ENCODE results near the gene BICDL1. TPM values are rescaled to one million over a fixed set of nuclear protein-coding genes. Genes with fewer than 3 reads are reported as not detected.

The BICDL1 gene
- total RNA-seq, 1 donor from 2014 or later: 71.2 TPM

DNA sequence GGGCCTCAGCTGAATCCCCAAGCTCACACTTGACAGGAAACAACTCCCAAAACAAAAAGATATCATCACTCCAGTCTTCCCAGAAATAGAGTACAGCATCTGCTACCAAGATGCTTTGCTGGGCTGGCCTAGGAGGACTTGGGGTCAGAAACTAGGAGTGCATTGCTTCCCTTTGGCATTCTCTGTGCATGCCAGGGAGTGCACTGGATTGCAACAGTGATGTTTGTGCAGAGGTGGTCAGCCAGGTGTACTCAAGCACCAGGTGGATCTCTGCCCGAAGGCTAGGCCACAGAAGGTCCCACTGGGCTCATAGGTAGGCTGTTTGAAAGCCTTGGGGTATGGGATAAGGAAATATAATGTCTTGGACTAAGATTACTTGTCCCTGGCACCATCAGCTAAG lies 76.4 kb downstream of the BICDL1 start:
- H3K27me3 ChIP-seq: no peaks in the 10 kb centered on the region
- no peak overlapping the region for H3K4me3 ChIP-seq
- H3K9me3 ChIP-seq: no peaks in the 10 kb centered on the region
- no peak overlapping the region for H3K27ac ChIP-seq
- DNase-seq (ENCODE audit: extremely low spot score in 2 of 2): no peak
- H3K4me1 ChIP-seq: peaks cover 6% of the 10 kb centered on the region
- no peak for TF ChIP-seq POLR2A (IDR thresholded peaks at IDR 0.05)
- TF ChIP-seq POLR2AphosphoS5 (IDR thresholded peaks at IDR 0.05; ENCODE audit: insufficient read depth in 1 of 2, low read depth in 1 of 2): no peak
- TF ChIP-seq, protein P1, sequence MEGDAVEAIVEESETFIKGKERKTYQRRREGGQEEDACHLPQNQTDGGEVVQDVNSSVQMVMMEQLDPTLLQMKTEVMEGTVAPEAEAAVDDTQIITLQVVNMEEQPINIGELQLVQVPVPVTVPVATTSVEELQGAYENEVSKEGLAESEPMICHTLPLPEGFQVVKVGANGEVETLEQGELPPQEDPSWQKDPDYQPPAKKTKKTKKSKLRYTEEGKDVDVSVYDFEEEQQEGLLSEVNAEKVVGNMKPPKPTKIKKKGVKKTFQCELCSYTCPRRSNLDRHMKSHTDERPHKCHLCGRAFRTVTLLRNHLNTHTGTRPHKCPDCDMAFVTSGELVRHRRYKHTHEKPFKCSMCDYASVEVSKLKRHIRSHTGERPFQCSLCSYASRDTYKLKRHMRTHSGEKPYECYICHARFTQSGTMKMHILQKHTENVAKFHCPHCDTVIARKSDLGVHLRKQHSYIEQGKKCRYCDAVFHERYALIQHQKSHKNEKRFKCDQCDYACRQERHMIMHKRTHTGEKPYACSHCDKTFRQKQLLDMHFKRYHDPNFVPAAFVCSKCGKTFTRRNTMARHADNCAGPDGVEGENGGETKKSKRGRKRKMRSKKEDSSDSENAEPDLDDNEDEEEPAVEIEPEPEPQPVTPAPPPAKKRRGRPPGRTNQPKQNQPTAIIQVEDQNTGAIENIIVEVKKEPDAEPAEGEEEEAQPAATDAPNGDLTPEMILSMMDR (IDR thresholded peaks at IDR 0.05): no peak
- no peaks in the 10 kb centered on the region for H3K36me3 ChIP-seq
- intact Hi-C loops (cut with DNase I): no loop called here

DNA sequence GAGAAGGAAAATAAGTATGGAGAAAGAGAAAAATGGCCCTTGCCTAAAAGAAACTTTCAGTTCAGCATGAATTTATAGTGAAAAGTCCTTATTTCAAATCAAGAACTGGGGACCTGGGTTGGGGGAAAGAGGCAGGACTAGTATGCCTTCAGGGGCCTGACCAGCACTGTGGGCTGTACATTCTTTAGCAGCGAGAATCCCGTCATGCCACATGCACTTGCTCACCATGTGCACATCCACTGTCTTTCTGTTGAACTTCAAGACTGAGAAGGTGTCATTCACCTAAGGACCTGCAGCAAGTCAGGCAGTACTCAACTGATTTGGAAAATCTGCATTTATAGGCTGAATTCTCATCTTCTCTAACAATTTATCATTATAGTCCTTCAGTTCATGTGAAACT lies 77.3 kb downstream of the BICDL1 start:
- H3K27ac ChIP-seq: no peak overlapping the region
- no peaks in the 10 kb centered on the region for H3K9me3 ChIP-seq
- intact Hi-C loops (cut with DNase I): no loop called here
- DNase-seq (ENCODE audit: extremely low spot score in 2 of 2): no peak
- no peaks in the 10 kb centered on the region for H3K36me3 ChIP-seq
- no peak overlapping the region for H3K4me3 ChIP-seq
- no peaks in the 10 kb centered on the region for H3K27me3 ChIP-seq
- H3K4me1 ChIP-seq: peaks cover 5% of the 10 kb centered on the region
- no peak for TF ChIP-seq POLR2A (IDR thresholded peaks at IDR 0.05)
- no peak for TF ChIP-seq POLR2AphosphoS5 (IDR thresholded peaks at IDR 0.05; ENCODE audit: insufficient read depth in 1 of 2, low read depth in 1 of 2)
- TF ChIP-seq, protein P1 (IDR thresholded peaks at IDR 0.05): no peak

DNA sequence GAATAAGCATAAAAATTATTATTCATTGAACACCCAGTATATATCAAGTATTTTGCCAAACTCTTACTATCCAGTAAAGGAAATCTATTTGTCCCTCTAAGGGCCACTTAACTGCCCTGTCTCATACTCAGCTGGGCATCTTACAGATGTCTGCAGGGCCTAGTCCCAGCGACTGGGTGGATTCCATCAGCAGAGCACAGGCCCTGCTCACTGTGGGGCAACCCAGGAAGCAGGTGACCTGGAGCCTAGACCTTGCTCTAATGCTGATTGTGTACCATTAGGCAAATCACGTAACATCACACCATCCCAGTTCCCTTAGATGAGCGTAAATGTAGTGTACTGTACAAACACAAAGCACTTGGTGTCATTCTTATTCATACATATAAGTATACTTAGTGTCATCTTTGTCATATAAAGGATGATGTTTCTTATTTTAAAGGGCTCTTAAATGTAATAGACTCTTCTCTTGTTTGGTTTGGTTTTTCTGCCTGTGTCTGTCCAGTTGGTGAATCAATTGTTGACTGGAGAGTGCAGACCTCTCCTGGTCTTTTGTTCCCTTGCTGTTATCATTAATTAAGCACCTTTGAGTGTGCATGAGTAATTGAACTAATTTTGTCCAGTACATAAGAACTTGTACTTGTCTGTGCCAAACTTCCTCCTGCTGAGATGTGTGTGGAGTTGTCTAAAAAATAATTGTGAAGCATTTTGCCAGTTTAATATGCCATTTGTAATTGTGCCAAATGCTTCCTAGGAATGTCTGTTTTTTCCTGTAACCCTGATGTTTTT lies 78.2 kb downstream of the BICDL1 start:
- no peak overlapping the region for H3K4me3 ChIP-seq
- no peaks in the 10 kb centered on the region for H3K36me3 ChIP-seq
- intact Hi-C loops (cut with DNase I): no loop called here
- H3K4me1 ChIP-seq: no peaks in the 10 kb centered on the region
- DNase-seq (ENCODE audit: extremely low spot score in 2 of 2): no peak
- TF ChIP-seq POLR2A (IDR thresholded peaks at IDR 0.05) (no peak), POLR2AphosphoS5 (IDR thresholded peaks at IDR 0.05; ENCODE audit: insufficient read depth in 1 of 2, low read depth in 1 of 2) (no peak)
- TF ChIP-seq, protein P1 (IDR thresholded peaks at IDR 0.05): no peak
- no peaks in the 10 kb centered on the region for H3K27me3 ChIP-seq
- no peaks in the 10 kb centered on the region for H3K9me3 ChIP-seq
- no peak overlapping the region for H3K27ac ChIP-seq

DNA sequence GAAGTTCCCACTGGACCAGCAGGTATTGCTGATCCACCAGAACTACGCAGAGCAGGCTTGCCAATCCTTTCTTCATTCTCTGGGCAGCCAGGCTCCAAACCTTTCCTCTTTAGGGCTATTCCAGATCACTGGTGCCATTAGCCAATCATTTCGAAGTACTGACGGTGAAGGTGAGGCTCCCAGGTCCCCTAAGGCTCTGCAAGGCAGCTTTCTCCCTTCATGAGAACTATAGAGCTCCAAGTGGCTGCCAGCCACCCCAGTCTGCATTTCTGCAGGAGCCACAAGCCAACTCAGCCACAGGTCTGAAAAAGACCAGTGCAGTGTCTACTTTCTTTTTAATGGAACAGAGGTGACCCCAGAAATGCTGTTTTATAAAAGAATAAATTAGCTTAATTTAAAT lies 78.9 kb downstream of the BICDL1 start:
- H3K27ac ChIP-seq: no peak overlapping the region
- no peak overlapping the region for H3K4me3 ChIP-seq
- H3K27me3 ChIP-seq: no peaks in the 10 kb centered on the region
- intact Hi-C loops (cut with DNase I): no loop called here
- H3K4me1 ChIP-seq: no peaks in the 10 kb centered on the region
- no peak for DNase-seq (ENCODE audit: extremely low spot score in 2 of 2)
- no peaks in the 10 kb centered on the region for H3K36me3 ChIP-seq
- TF ChIP-seq POLR2A (IDR thresholded peaks at IDR 0.05): no peak
- TF ChIP-seq, protein P1 (IDR thresholded peaks at IDR 0.05): no peak
- TF ChIP-seq POLR2AphosphoS5 (IDR thresholded peaks at IDR 0.05; ENCODE audit: insufficient read depth in 1 of 2, low read depth in 1 of 2): no peak
- no peaks in the 10 kb centered on the region for H3K9me3 ChIP-seq

DNA sequence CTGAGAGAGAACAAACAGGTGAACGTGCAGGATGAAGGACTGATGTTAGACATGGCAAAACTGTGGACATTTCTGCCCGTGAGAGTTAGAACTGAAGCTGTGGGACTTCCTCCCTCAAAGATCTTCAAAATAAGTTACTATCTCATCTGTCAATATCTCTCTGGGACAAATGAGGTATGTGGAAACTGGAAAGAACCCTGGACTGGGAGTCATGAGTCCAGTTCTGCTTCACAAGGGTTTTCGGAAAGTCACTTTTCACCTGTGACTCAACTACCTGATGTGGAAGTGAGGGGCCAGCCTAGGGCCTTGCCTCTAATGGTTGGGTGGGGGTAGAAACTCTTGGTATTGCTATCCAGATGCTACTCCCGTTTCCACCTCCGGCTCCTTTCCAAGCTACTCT lies 80.2 kb downstream of the BICDL1 start:
- Histone ChIP-seq H3K4me3 (no peak overlapping the region), H3K9me3 (no peaks in the 10 kb centered on the region), H3K36me3 (no peaks in the 10 kb centered on the region), H3K27me3 (no peaks in the 10 kb centered on the region), H3K4me1 (no peaks in the 10 kb centered on the region), H3K27ac (no peak overlapping the region)
- no peak for DNase-seq (ENCODE audit: extremely low spot score in 2 of 2)
- intact Hi-C loops (cut with DNase I): no loop called here
- no peak for TF ChIP-seq POLR2AphosphoS5 (IDR thresholded peaks at IDR 0.05; ENCODE audit: insufficient read depth in 1 of 2, low read depth in 1 of 2)
- TF ChIP-seq, protein P1 (IDR thresholded peaks at IDR 0.05): no peak

Data from vagina (tissue), 2 donors.